ENCODE data around the gene ZNF2. TPM values are rescaled to one million over a fixed set of nuclear protein-coding genes. Genes with fewer than 3 reads are reported as not detected.

Gene ZNF2
- total RNA-seq, 2 experiments from 2014 or later: 0.53 TPM; not detected in 1

DNA sequence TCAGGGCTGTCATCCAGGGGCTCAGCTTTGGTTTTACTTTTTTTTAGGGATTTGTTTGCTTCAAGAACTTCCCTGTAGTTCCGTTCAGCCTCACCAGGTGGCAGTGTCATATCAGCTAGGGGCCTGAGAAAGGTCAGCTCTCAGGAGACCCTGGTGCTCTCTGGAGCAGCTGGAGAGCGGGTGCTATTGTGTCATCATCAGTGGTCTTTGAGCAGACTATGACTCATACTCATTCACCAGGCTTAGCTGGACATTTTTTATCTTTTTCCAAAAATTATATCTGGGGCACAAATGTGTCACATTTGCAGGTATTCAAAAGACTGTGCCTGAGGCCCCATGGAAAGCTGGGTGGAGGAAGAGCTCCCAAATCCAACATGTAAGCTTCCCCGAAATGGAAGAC is 66.1 kb downstream of the ZNF2 start:
- TF ChIP-seq, protein P1, sequence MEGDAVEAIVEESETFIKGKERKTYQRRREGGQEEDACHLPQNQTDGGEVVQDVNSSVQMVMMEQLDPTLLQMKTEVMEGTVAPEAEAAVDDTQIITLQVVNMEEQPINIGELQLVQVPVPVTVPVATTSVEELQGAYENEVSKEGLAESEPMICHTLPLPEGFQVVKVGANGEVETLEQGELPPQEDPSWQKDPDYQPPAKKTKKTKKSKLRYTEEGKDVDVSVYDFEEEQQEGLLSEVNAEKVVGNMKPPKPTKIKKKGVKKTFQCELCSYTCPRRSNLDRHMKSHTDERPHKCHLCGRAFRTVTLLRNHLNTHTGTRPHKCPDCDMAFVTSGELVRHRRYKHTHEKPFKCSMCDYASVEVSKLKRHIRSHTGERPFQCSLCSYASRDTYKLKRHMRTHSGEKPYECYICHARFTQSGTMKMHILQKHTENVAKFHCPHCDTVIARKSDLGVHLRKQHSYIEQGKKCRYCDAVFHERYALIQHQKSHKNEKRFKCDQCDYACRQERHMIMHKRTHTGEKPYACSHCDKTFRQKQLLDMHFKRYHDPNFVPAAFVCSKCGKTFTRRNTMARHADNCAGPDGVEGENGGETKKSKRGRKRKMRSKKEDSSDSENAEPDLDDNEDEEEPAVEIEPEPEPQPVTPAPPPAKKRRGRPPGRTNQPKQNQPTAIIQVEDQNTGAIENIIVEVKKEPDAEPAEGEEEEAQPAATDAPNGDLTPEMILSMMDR (IDR thresholded peaks at IDR 0.05): peak; percentile 19
- ATAC-seq (ENCODE audit: poor library complexity) (no peak), DNase-seq (peak in 3 of 14 experiments; percentile 3 to 22 (median 8))
- Histone ChIP-seq H3K36me3 (ENCODE audit: insufficient read depth, low read length) (no peaks in the 10 kb centered on the region), H3K27ac (ENCODE audit: low read depth in 1 of 2, low read length in 2 of 2) (no peak overlapping the region), H3K4me3 (ENCODE audit: low read length) (no peak overlapping the region), H3K27me3 (ENCODE audit: control insufficient read depth in 1 of 2, insufficient read depth in 2 of 2, low read length in 2 of 2) (no peaks in the 10 kb centered on the region), H3K4me1 (ENCODE audit: insufficient read depth, low read length) (no peaks in the 10 kb centered on the region), H3K9me3 (ENCODE audit: control insufficient read depth in 1 of 2, insufficient read depth in 1 of 2, low read length in 2 of 2) (peaks cover 19 to 45% of the 10 kb centered on the region in 2 experiments)
- Mint-ChIP-seq H3K27me3 (no peaks in the 10 kb centered on the region), H3K27ac (no peak overlapping the region), H3K4me3 (no peak overlapping the region), H3K9me3 (peaks cover 6% of the 10 kb centered on the region), H3K4me1 (ENCODE audit: low read depth) (no peaks in the 10 kb centered on the region), H3K36me3 (ENCODE audit: low read depth) (peaks cover 43% of the 10 kb centered on the region)
- ChIA-PET POLR2A (no interaction called here), CTCF (interaction anchor here (1.2 kb wide), 1 partner anchor 94 kb away, joined by 3 read pairs; no protein-coding TSS in a partner anchor)
- intact Hi-C loops (cut with DNase I, micrococcal nuclease): no loop called here

- no peak for ATAC-seq (ENCODE audit: poor library complexity)
- no peaks in the 10 kb centered on the region for H3K27me3 Mint-ChIP-seq
Measured at GRCh38 chr2:95232232-95232631, 66.6 kb downstream of the ZNF2 start.

More at GRCh38 chr2:95232232-95232631, 66.6 kb downstream of the ZNF2 start:
- ChIA-PET POLR2A (no interaction called here), CTCF (interaction anchor here (1.2 kb wide), 1 partner anchor 95 kb away, joined by 3 read pairs; no protein-coding TSS in a partner anchor)
- Histone ChIP-seq H3K27ac (ENCODE audit: low read depth in 1 of 2, low read length in 2 of 2) (no peak overlapping the region), H3K9me3 (ENCODE audit: control insufficient read depth in 1 of 2, insufficient read depth in 1 of 2, low read length in 2 of 2) (peaks cover 19 to 48% of the 10 kb centered on the region in 2 experiments), H3K27me3 (ENCODE audit: control insufficient read depth in 1 of 2, insufficient read depth in 2 of 2, low read length in 2 of 2) (no peaks in the 10 kb centered on the region), H3K4me1 (ENCODE audit: insufficient read depth, low read length) (no peaks in the 10 kb centered on the region), H3K4me3 (ENCODE audit: low read length) (no peak overlapping the region), H3K36me3 (ENCODE audit: insufficient read depth, low read length) (no peaks in the 10 kb centered on the region)
- DNase-seq: no peak
- no peak overlapping the region for H3K27ac Mint-ChIP-seq
- H3K4me1 Mint-ChIP-seq (ENCODE audit: low read depth): no peaks in the 10 kb centered on the region
- peaks cover 44% of the 10 kb centered on the region for H3K36me3 Mint-ChIP-seq (ENCODE audit: low read depth)
- TF ChIP-seq, protein P1 (IDR thresholded peaks at IDR 0.05): no peak
- intact Hi-C loops (cut with DNase I, micrococcal nuclease): no loop called here
- H3K4me3 Mint-ChIP-seq: no peak overlapping the region
- H3K9me3 Mint-ChIP-seq: peaks cover 4% of the 10 kb centered on the region

Other genes with a start within 250 kb of the ZNF2 start
- 100 to 1,000 TPM; 101 to 102 TPM for gene MAL, start 140.1 kb upstream of the ZNF2 start, total RNA-seq
- 10 to 100 TPM; 15.3 to 16.3 TPM for gene MRPS5, start 44.0 kb upstream of the ZNF2 start, total RNA-seq
- gene ZNF514, start 6.0 kb upstream of the ZNF2 start, total RNA-seq: 1 to 10 TPM; 4.7 to 6.3 TPM
- 1 to 10 TPM in 1 of 2 experiments, under 1 TPM in 1; 0.82 to 1.1 TPM for gene ZNF892, start 41.7 kb downstream of the ZNF2 start, total RNA-seq
- under 1 TPM; 0.60 to 0.73 TPM for gene PROM2, start 108.6 kb downstream of the ZNF2 start, total RNA-seq
- under 1 TPM in 1 of 2 experiments, not detected in 1; 0.52 TPM for gene KCNIP3, start 131.5 kb downstream of the ZNF2 start, total RNA-seq
- 10 to 100 TPM; 26.5 to 27.5 TPM for gene FAHD2A, start 236.9 kb downstream of the ZNF2 start, total RNA-seq